Measurements from ENCODE around the gene RPL3.

The RPL3 gene

GRCh38 chr22:39306456-39307361 lies 12.7 kb downstream of the RPL3 start:
- Histone ChIP-seq H2AFZ (ENCODE audit: low read depth, low read length) (no peak overlapping the region), H3K4me3 (ENCODE audit: insufficient read depth in 1 of 2, low read depth in 1 of 2, low read length in 2 of 2) (no peak overlapping the region), H2BK120ac (ENCODE audit: low read depth, low read length) (peak overlapping the region; percentile 27), H2BK15ac (ENCODE audit: low read depth, poor library complexity, severe bottlenecking) (peak overlapping the region; percentile 87), H3K79me1 (replicated peaks; ENCODE audit: low read length, poor library complexity, severe bottlenecking) (no peaks in the 10 kb centered on the region), H4K91ac (ENCODE audit: low read length) (peak overlapping the region; percentile 30), H2BK12ac (ENCODE audit: low read length in 2 of 2) (peak overlapping the region; percentile 8 to 11), H2AK5ac (ENCODE audit: low read length, severe bottlenecking) (peak overlapping the region; percentile 23), H2BK5ac (ENCODE audit: low read depth, low read length, poor library complexity, severe bottlenecking) (no peak overlapping the region), H3K4me2 (ENCODE audit: low read length, poor library complexity, severe bottlenecking) (no peak overlapping the region), H3K27ac (ENCODE audit: low read length, poor library complexity, severe bottlenecking) (no peak overlapping the region), H3K23ac (ENCODE audit: low read length in 2 of 2) (no peak overlapping the region), H3K9me3 (ENCODE audit: control insufficient read depth, low read length) (no peaks in the 10 kb centered on the region), H3K4me1 (ENCODE audit: control insufficient read depth, insufficient read depth, low read depth, low read length) (peaks cover 40% of the 10 kb centered on the region), H3K14ac (ENCODE audit: low read length in 2 of 2) (no peak overlapping the region), H3K27me3 (ENCODE audit: control insufficient read depth in 1 of 2, insufficient read depth in 1 of 2, low read length in 2 of 2) (peaks cover 0 to 2% of the 10 kb centered on the region in 2 experiments), H3K18ac (ENCODE audit: low read depth in 1 of 2, low read length in 2 of 2) (peak overlapping the region; percentile 25 to 29), H3K9ac (ENCODE audit: low read length) (no peak overlapping the region), H3K36me3 (ENCODE audit: control insufficient read depth in 1 of 2, insufficient read depth in 2 of 2, low read depth in 1 of 2, low read length in 2 of 2) (peaks cover 4 to 14% of the 10 kb centered on the region in 2 experiments), H3K4ac (ENCODE audit: low read depth in 1 of 2, low read length in 2 of 2) (peak overlapping the region in 1 of 2 experiments; percentile 35), H4K8ac (ENCODE audit: low read length) (peak overlapping the region; percentile 19)
- WGBS = 85% methylated on average over 14 of the region's 14 CpGs
- DNase-seq = peak; percentile 53

GRCh38 chr22:39303892-39304671 lies 15.3 kb downstream of the RPL3 start:
- Histone ChIP-seq H2AK5ac (ENCODE audit: low read length, severe bottlenecking) (peak overlapping the region; percentile 3), H3K79me1 (replicated peaks; ENCODE audit: low read length, poor library complexity, severe bottlenecking) (no peaks in the 10 kb centered on the region), H3K4me3 (ENCODE audit: insufficient read depth in 1 of 2, low read depth in 1 of 2, low read length in 2 of 2) (no peak overlapping the region), H2BK120ac (ENCODE audit: low read depth, low read length) (no peak overlapping the region), H3K36me3 (ENCODE audit: control insufficient read depth in 1 of 2, insufficient read depth in 2 of 2, low read depth in 1 of 2, low read length in 2 of 2) (no peaks in the 10 kb centered on the region), H3K4ac (ENCODE audit: low read depth in 1 of 2, low read length in 2 of 2) (no peak overlapping the region), H2BK5ac (ENCODE audit: low read depth, low read length, poor library complexity, severe bottlenecking) (no peak overlapping the region), H4K8ac (ENCODE audit: low read length) (no peak overlapping the region), H3K27me3 (ENCODE audit: control insufficient read depth in 1 of 2, insufficient read depth in 1 of 2, low read length in 2 of 2) (peaks cover 0 to 25% of the 10 kb centered on the region in 2 experiments), H3K9ac (ENCODE audit: low read length) (no peak overlapping the region), H2BK12ac (ENCODE audit: low read length in 2 of 2) (no peak overlapping the region), H2AFZ (ENCODE audit: low read depth, low read length) (no peak overlapping the region), H3K4me2 (ENCODE audit: low read length, poor library complexity, severe bottlenecking) (no peak overlapping the region), H3K23ac (ENCODE audit: low read length in 2 of 2) (no peak overlapping the region), H3K27ac (ENCODE audit: low read length, poor library complexity, severe bottlenecking) (no peak overlapping the region), H3K14ac (ENCODE audit: low read length in 2 of 2) (no peak overlapping the region), H3K4me1 (ENCODE audit: control insufficient read depth, insufficient read depth, low read depth, low read length) (peaks cover 35% of the 10 kb centered on the region), H3K18ac (ENCODE audit: low read depth in 1 of 2, low read length in 2 of 2) (no peak overlapping the region), H4K91ac (ENCODE audit: low read length) (peak overlapping the region; percentile 1), H3K9me3 (ENCODE audit: control insufficient read depth, low read length) (no peaks in the 10 kb centered on the region), H2BK15ac (ENCODE audit: low read depth, poor library complexity, severe bottlenecking) (no peak overlapping the region)
- DNase-seq = no peak
- 95% methylated on average over 16 of the region's 16 CpGs for WGBS

GRCh38 chr22:39303358-39303757 lies 16.1 kb downstream of the RPL3 start:
- H2AK5ac ChIP-seq (ENCODE audit: low read length, severe bottlenecking) = no peak overlapping the region

GRCh38 chr22:39302431-39302960 lies 16.9 kb downstream of the RPL3 start:
- Histone ChIP-seq H4K91ac (ENCODE audit: low read length) (no peak overlapping the region), H3K27me3 (ENCODE audit: control insufficient read depth in 1 of 2, insufficient read depth in 1 of 2, low read length in 2 of 2) (peaks cover 0 to 35% of the 10 kb centered on the region in 2 experiments), H2AFZ (ENCODE audit: low read depth, low read length) (no peak overlapping the region), H3K27ac (ENCODE audit: low read length, poor library complexity, severe bottlenecking) (no peak overlapping the region), H3K23ac (ENCODE audit: low read length in 2 of 2) (no peak overlapping the region), H3K36me3 (ENCODE audit: control insufficient read depth in 1 of 2, insufficient read depth in 2 of 2, low read depth in 1 of 2, low read length in 2 of 2) (no peaks in the 10 kb centered on the region), H3K79me1 (replicated peaks; ENCODE audit: low read length, poor library complexity, severe bottlenecking) (no peaks in the 10 kb centered on the region), H2AK5ac (ENCODE audit: low read length, severe bottlenecking) (no peak overlapping the region), H3K9me3 (ENCODE audit: control insufficient read depth, low read length) (no peaks in the 10 kb centered on the region), H3K4me3 (ENCODE audit: insufficient read depth in 1 of 2, low read depth in 1 of 2, low read length in 2 of 2) (no peak overlapping the region), H3K4me1 (ENCODE audit: control insufficient read depth, insufficient read depth, low read depth, low read length) (peaks cover 39% of the 10 kb centered on the region), H3K4me2 (ENCODE audit: low read length, poor library complexity, severe bottlenecking) (no peak overlapping the region), H3K18ac (ENCODE audit: low read depth in 1 of 2, low read length in 2 of 2) (no peak overlapping the region), H3K9ac (ENCODE audit: low read length) (no peak overlapping the region), H3K14ac (ENCODE audit: low read length in 2 of 2) (no peak overlapping the region), H2BK120ac (ENCODE audit: low read depth, low read length) (no peak overlapping the region), H2BK5ac (ENCODE audit: low read depth, low read length, poor library complexity, severe bottlenecking) (no peak overlapping the region), H2BK12ac (ENCODE audit: low read length in 2 of 2) (no peak overlapping the region), H2BK15ac (ENCODE audit: low read depth, poor library complexity, severe bottlenecking) (no peak overlapping the region), H3K4ac (ENCODE audit: low read depth in 1 of 2, low read length in 2 of 2) (no peak overlapping the region), H4K8ac (ENCODE audit: low read length) (no peak overlapping the region)
- 97% methylated on average over 1 of the region's 2 CpGs for WGBS
- no peak for DNase-seq

More at GRCh38 chr22:39303358-39303757, 16.1 kb downstream of the RPL3 start:
- H3K4ac ChIP-seq (ENCODE audit: low read depth in 1 of 2, low read length in 2 of 2) = no peak overlapping the region
- no peak overlapping the region for H2BK15ac ChIP-seq (ENCODE audit: low read depth, poor library complexity, severe bottlenecking)
- no peak for DNase-seq
- H3K4me2 ChIP-seq (ENCODE audit: low read length, poor library complexity, severe bottlenecking) = no peak overlapping the region
- H3K14ac ChIP-seq (ENCODE audit: low read length in 2 of 2) = no peak overlapping the region
- no peak overlapping the region for H3K4me3 ChIP-seq (ENCODE audit: insufficient read depth in 1 of 2, low read depth in 1 of 2, low read length in 2 of 2)
- no peak overlapping the region for H3K27ac ChIP-seq (ENCODE audit: low read length, poor library complexity, severe bottlenecking)
- no peak overlapping the region for H4K8ac ChIP-seq (ENCODE audit: low read length)
- H3K23ac ChIP-seq (ENCODE audit: low read length in 2 of 2) = no peak overlapping the region
- H3K79me1 ChIP-seq (replicated peaks; ENCODE audit: low read length, poor library complexity, severe bottlenecking) = no peaks in the 10 kb centered on the region
- 90% methylated on average over 11 of the region's 11 CpGs for WGBS
- no peak overlapping the region for H2BK12ac ChIP-seq (ENCODE audit: low read length in 2 of 2)
- H2BK120ac ChIP-seq (ENCODE audit: low read depth, low read length) = no peak overlapping the region
- H4K91ac ChIP-seq (ENCODE audit: low read length) = no peak overlapping the region
- peaks cover 35% of the 10 kb centered on the region for H3K4me1 ChIP-seq (ENCODE audit: control insufficient read depth, insufficient read depth, low read depth, low read length)
- no peak overlapping the region for H3K9ac ChIP-seq (ENCODE audit: low read length)
- H3K36me3 ChIP-seq (ENCODE audit: control insufficient read depth in 1 of 2, insufficient read depth in 2 of 2, low read depth in 1 of 2, low read length in 2 of 2) = no peaks in the 10 kb centered on the region
- H2BK5ac ChIP-seq (ENCODE audit: low read depth, low read length, poor library complexity, severe bottlenecking) = no peak overlapping the region
- peaks cover 0 to 30% of the 10 kb centered on the region in 2 experiments for H3K27me3 ChIP-seq (ENCODE audit: control insufficient read depth in 1 of 2, insufficient read depth in 1 of 2, low read length in 2 of 2)
- H3K9me3 ChIP-seq (ENCODE audit: control insufficient read depth, low read length) = no peaks in the 10 kb centered on the region
- no peak overlapping the region for H3K18ac ChIP-seq (ENCODE audit: low read depth in 1 of 2, low read length in 2 of 2)
- no peak overlapping the region for H2AFZ ChIP-seq (ENCODE audit: low read depth, low read length)
